GM18873 (cell line): ENCODE measurements around the gene GABRE.

ENCODE experiments used
- ATAC-seq: cut with Tn5 transposase; IDR thresholded peaks from one replicate; pipeline ENCODE4 v1.9.1; 2021; ENCODE audit warnings: mild to moderate bottlenecking, moderate library complexity, moderate number of reproducible peaks; ENCODE audit not compliant: unreplicated experiment, low FRiP score

The GABRE gene

GRCh38 chrX:151974336-151975227, at the start of gene GABRE:
TSS of gene GABRE (minus strand) at chrX:151974676. CDS start at chrX:151974625, 51 bp downstream.
- ATAC-seq = no peak

GRCh38 chrX:152020888-152021287, 46.4 kb upstream of the GABRE start:
- ATAC-seq = no peak

GRCh38 chrX:151999813-152000212, 25.3 kb upstream of the GABRE start:
- no peak for ATAC-seq

- no peak for ATAC-seq
These were observed 23.1 kb upstream of the GABRE start for GRCh38 chrX:151997539-151997938.

- no peak for ATAC-seq
These were observed 21.9 kb upstream of the GABRE start for GRCh38 chrX:151996347-151996746.

- no peak for ATAC-seq
These were observed 20.0 kb upstream of the GABRE start for GRCh38 chrX:151994476-151994875.

GRCh38 chrX:151988706-151989299, 14.3 kb upstream of the GABRE start:
- ATAC-seq = no peak

GRCh38 chrX:151987108-151987507, 12.6 kb upstream of the GABRE start:
- no peak for ATAC-seq

- no peak for ATAC-seq
These were observed 11.5 kb upstream of the GABRE start for GRCh38 chrX:151985955-151986354.

GRCh38 chrX:151985531-151985930, 11.1 kb upstream of the GABRE start:
- no peak for ATAC-seq

GRCh38 chrX:151984902-151985301, 10.4 kb upstream of the GABRE start:
- no peak for ATAC-seq

GRCh38 chrX:151984328-151984727, 9.9 kb upstream of the GABRE start:
- no peak for ATAC-seq

GRCh38 chrX:151983186-151983585, 8.7 kb upstream of the GABRE start:
- no peak for ATAC-seq

- no peak for ATAC-seq
These were observed 7.7 kb upstream of the GABRE start for GRCh38 chrX:151982222-151982621.

GRCh38 chrX:151981129-151981528, 6.7 kb upstream of the GABRE start:
- no peak for ATAC-seq

- ATAC-seq = no peak
These were observed 3.4 kb upstream of the GABRE start for GRCh38 chrX:151977923-151978322.

- no peak for ATAC-seq
These were observed 2.5 kb upstream of the GABRE start for GRCh38 chrX:151977009-151977408.

GRCh38 chrX:151975736-151976275, 1.3 kb upstream of the GABRE start:
- ATAC-seq = no peak

GRCh38 chrX:151975228-151975593, 735 bp upstream of the GABRE start:
- no peak for ATAC-seq

GRCh38 chrX:151973851-151974335, 583 bp downstream of the GABRE start:
- no peak for ATAC-seq

GRCh38 chrX:151973060-151973661, 1.3 kb downstream of the GABRE start:
- no peak for ATAC-seq
